HUES64 (cell line): Measurements from ENCODE around the gene GPRC5B.

ENCODE experiments used
- H3K27ac ChIP-seq: 2 replicates; pipeline ENCODE4 v1.7.0; 2013; ENCODE audit warnings: low read depth, low read length, inconsistent platforms
- H3K27me3 ChIP-seq: 2 replicates; pipeline ENCODE4 v1.6.1; 2013; ENCODE audit warnings: mild to moderate bottlenecking, low read length; ENCODE audit not compliant: insufficient read depth
- H3K36me3 ChIP-seq: 2 replicates; pipeline ENCODE4 v1.6.1; 2013; ENCODE audit warnings: mild to moderate bottlenecking, low read length; ENCODE audit not compliant: insufficient read depth
- H3K4me1 ChIP-seq: 2 replicates; pipeline ENCODE4 v1.6.1; 2013; ENCODE audit warnings: mild to moderate bottlenecking, low read length, moderate library complexity; ENCODE audit not compliant: insufficient read depth
- H3K4me3 ChIP-seq: 2 replicates; pipeline ENCODE4 v1.5.1; 2013; ENCODE audit warnings: mild to moderate bottlenecking, low read length, moderate library complexity
- H3K9ac ChIP-seq: 2 replicates; pipeline ENCODE4 v1.6.1; 2013; ENCODE audit warnings: mild to moderate bottlenecking, low read depth, low read length
- H3K9me3 ChIP-seq: 2 replicates; pipeline ENCODE4 v1.6.1; 2013; ENCODE audit warnings: low read depth, low read length; ENCODE audit not compliant: insufficient read depth
- whole genome bisulfite sequencing: fragments of 150-250, 120-280 bp; methylation state at CpG from one replicate; pipeline ENCODE4 v1.1.7; 2013; ENCODE audit warnings: missing lambda C conversion rate; 5-methylcytosine and 5-hydroxymethylcytosine counted together

Gene GPRC5B

GRCh38 chr16:19912455-19913339 lies 28.0 kb upstream of the GPRC5B start:
- Histone ChIP-seq H3K4me3 (no peak overlapping the region), H3K9me3 (no peaks in the 10 kb centered on the region), H3K36me3 (no peaks in the 10 kb centered on the region), H3K27me3 (no peaks in the 10 kb centered on the region), H3K9ac (no peak overlapping the region), H3K4me1 (peaks cover 7% of the 10 kb centered on the region), H3K27ac (no peak overlapping the region)
- WGBS: 83% methylated on average over 22 of the region's 22 CpGs

GRCh38 chr16:19911747-19912454 lies 27.3 kb upstream of the GPRC5B start:
- Histone ChIP-seq H3K9ac (no peak overlapping the region), H3K36me3 (no peaks in the 10 kb centered on the region), H3K27me3 (no peaks in the 10 kb centered on the region), H3K4me1 (peaks cover 5% of the 10 kb centered on the region), H3K4me3 (no peak overlapping the region), H3K27ac (no peak overlapping the region), H3K9me3 (no peaks in the 10 kb centered on the region)
- 59% methylated on average over 8 of the region's 8 CpGs for WGBS

- H3K36me3 ChIP-seq: no peaks in the 10 kb centered on the region
- 92% methylated on average over 2 of the region's 2 CpGs for WGBS
- H3K9ac ChIP-seq: no peak overlapping the region
- H3K9me3 ChIP-seq: no peaks in the 10 kb centered on the region
- peaks cover 5% of the 10 kb centered on the region; the same call in 1 of the 2 replicates for H3K4me1 ChIP-seq
- no peak overlapping the region for H3K27ac ChIP-seq
- no peaks in the 10 kb centered on the region for H3K27me3 ChIP-seq
- no peak overlapping the region for H3K4me3 ChIP-seq
Observed at GRCh38 chr16:19911204-19911603, 26.6 kb upstream of the GPRC5B start.

- Histone ChIP-seq H3K36me3 (no peaks in the 10 kb centered on the region), H3K9me3 (no peaks in the 10 kb centered on the region), H3K27ac (no peak overlapping the region), H3K27me3 (no peaks in the 10 kb centered on the region), H3K9ac (no peak overlapping the region), H3K4me3 (no peak overlapping the region), H3K4me1 (peaks cover 5% of the 10 kb centered on the region; the same call in 1 of the 2 replicates)
- WGBS: 100% methylated on average over 1 of the region's 2 CpGs
Observed at GRCh38 chr16:19909750-19910322, 25.2 kb upstream of the GPRC5B start.

- Histone ChIP-seq H3K36me3 (no peaks in the 10 kb centered on the region), H3K9ac (no peak overlapping the region), H3K27me3 (no peaks in the 10 kb centered on the region), H3K27ac (no peak overlapping the region), H3K4me1 (peaks cover 5% of the 10 kb centered on the region; the same call in 1 of the 2 replicates), H3K9me3 (no peaks in the 10 kb centered on the region), H3K4me3 (no peak overlapping the region)
- 88% methylated on average over 1 of the region's 1 CpG for WGBS
Observed at GRCh38 chr16:19908921-19909320, 24.3 kb upstream of the GPRC5B start.

- H3K36me3 ChIP-seq: no peaks in the 10 kb centered on the region
- 0 out of 2 replicates have a peak, but pooled peaks cover 5% of the 10 kb centered on the region for H3K4me1 ChIP-seq
- no peak overlapping the region for H3K9ac ChIP-seq
- no peak overlapping the region for H3K4me3 ChIP-seq
- WGBS: 35% methylated on average over 24 of the region's 24 CpGs
- H3K27ac ChIP-seq: peak overlapping the region; percentile 25; the same call in 1 of the 2 replicates
- no peaks in the 10 kb centered on the region for H3K9me3 ChIP-seq
- H3K27me3 ChIP-seq: no peaks in the 10 kb centered on the region
Observed at GRCh38 chr16:19907161-19907992, 22.7 kb upstream of the GPRC5B start.

- Histone ChIP-seq H3K36me3 (no peaks in the 10 kb centered on the region), H3K27me3 (no peaks in the 10 kb centered on the region), H3K27ac (no peak overlapping the region), H3K4me1 (peaks cover 4% of the 10 kb centered on the region; the same call in 1 of the 2 replicates), H3K9ac (no peak overlapping the region), H3K4me3 (no peak overlapping the region), H3K9me3 (no peaks in the 10 kb centered on the region)
- WGBS: 85% methylated on average over 7 of the region's 7 CpGs
Observed at GRCh38 chr16:19901164-19901563, 16.5 kb upstream of the GPRC5B start.

- no peaks in the 10 kb centered on the region for H3K36me3 ChIP-seq
- no peaks in the 10 kb centered on the region for H3K9me3 ChIP-seq
- 76% methylated on average over 5 of the region's 5 CpGs for WGBS
- H3K27ac ChIP-seq: no peak overlapping the region
- no peaks in the 10 kb centered on the region for H3K27me3 ChIP-seq
- peaks cover 4% of the 10 kb centered on the region; the same call in 1 of the 2 replicates for H3K4me1 ChIP-seq
- H3K4me3 ChIP-seq: no peak overlapping the region
- H3K9ac ChIP-seq: no peak overlapping the region
Observed at GRCh38 chr16:19899605-19899955, 14.9 kb upstream of the GPRC5B start.

- no peak overlapping the region for H3K9ac ChIP-seq
- 22% methylated on average over 13 of the region's 13 CpGs for WGBS
- no peaks in the 10 kb centered on the region for H3K36me3 ChIP-seq
- no peaks in the 10 kb centered on the region for H3K9me3 ChIP-seq
- H3K27ac ChIP-seq: no peak overlapping the region
- peaks cover 4% of the 10 kb centered on the region; the same call in 1 of the 2 replicates for H3K4me1 ChIP-seq
- no peak overlapping the region for H3K4me3 ChIP-seq
- H3K27me3 ChIP-seq: no peaks in the 10 kb centered on the region
Observed at GRCh38 chr16:19898924-19899604, 14.4 kb upstream of the GPRC5B start.

GRCh38 chr16:19898166-19898565 lies 13.5 kb upstream of the GPRC5B start:
- H3K4me1 ChIP-seq: peaks cover 4% of the 10 kb centered on the region; the same call in 1 of the 2 replicates
- H3K36me3 ChIP-seq: no peaks in the 10 kb centered on the region
- 79% methylated on average over 5 of the region's 5 CpGs for WGBS
- H3K27me3 ChIP-seq: no peaks in the 10 kb centered on the region
- H3K27ac ChIP-seq: no peak overlapping the region
- H3K9me3 ChIP-seq: no peaks in the 10 kb centered on the region
- no peak overlapping the region for H3K4me3 ChIP-seq
- no peak overlapping the region for H3K9ac ChIP-seq
